Peyer's patch (tissue), 4 donors: ENCODE results near the gene SLC25A21. TPM values are rescaled to one million over a fixed set of nuclear protein-coding genes. Genes with fewer than 3 reads are reported as not detected.

Experiments
- DNase-seq, 3 donors: peaks; one replicate each; pipeline ENCODE4 v3.0.0-alpha.2; 2017 to 2019
- H3K27ac ChIP-seq, 4 donors: fragments of 200-600 bp; sonication (generic); one replicate each; pipeline ENCODE4 v1.5.1; 2016 to 2019
- H3K27me3 ChIP-seq, 2 donors: fragments of 200-600 bp; sonication (generic); one replicate each; pipeline ENCODE4 v1.5.1; 2019
- H3K36me3 ChIP-seq, 3 donors: fragments of 200-600 bp; sonication (generic); one replicate each; pipeline ENCODE4 v1.5.1; 2016 to 2019
- H3K4me1 ChIP-seq, 4 donors: fragments of 200-600 bp; sonication (generic); one replicate each; pipeline ENCODE4 v1.5.1; 2016 to 2019
- H3K4me3 ChIP-seq, 4 donors: fragments of 200-600 bp; sonication (generic); 1 replicate in 3 of 4; 2 replicates in 1 of 4; pipeline ENCODE4 v1.5.1; 2016 to 2019; ENCODE audit warnings: mild to moderate bottlenecking in 1 of 4
- H3K9me3 ChIP-seq, 4 donors: fragments of 200-600 bp; sonication (generic); one replicate each; pipeline ENCODE4 v1.5.1; 2016 to 2019; ENCODE audit warnings: mild to moderate bottlenecking in 1 of 4
- CTCF ChIP-seq, 6 experiments: fragments of 450-650 bp in 4 of 6; fragments of 200-600 bp in 2 of 6; sonication (generic) in 1 of 6; IDR thresholded peaks; one replicate each; pipeline ENCODE4 v1.5.1; 2017 to 2019; ENCODE audit warnings: antibody characterized with exemption in 6 of 6, mild to moderate bottlenecking in 3 of 6, moderate library complexity in 1 of 6
- POLR2A ChIP-seq, 2 donors: fragments of 450-650 bp; IDR thresholded peaks; one replicate each; pipeline ENCODE4 v1.5.1; 2017; ENCODE audit warnings: antibody characterized with exemption in 2 of 2, mild to moderate bottlenecking in 2 of 2, moderate library complexity in 2 of 2
- total RNA-seq, 4 donors: library from RNA; depleted of rRNA; stranded (reverse); fragments of >200 nt; gene quantifications; one replicate each; pipeline ENCODE4 v1.1.0, GENCODE V29; 2016

The SLC25A21 gene
- total RNA-seq, 4 donors from 2014 or later, result 0.70 to 1.6 TPM; not detected in 2

- peak overlapping the region in 2 of 4 donors; percentile 72 to 82 for H3K27ac ChIP-seq
- no peak for DNase-seq
- TF ChIP-seq CTCF (IDR thresholded peaks at IDR 0.05) (no peak), POLR2A (IDR thresholded peaks at IDR 0.05) (no peak)
Observed at GRCh38 chr14:37172936-37173614, 669 bp upstream of the SLC25A21 start.

GRCh38 chr14:37171678-37172023, 755 bp downstream of the SLC25A21 start:
- H3K27me3 ChIP-seq, result no peaks in the 10 kb centered on the region
- no peaks in the 10 kb centered on the region for H3K9me3 ChIP-seq
- peak overlapping the region in 2 of 4 donors; percentile 82 to 87 for H3K27ac ChIP-seq
- no peaks in the 10 kb centered on the region for H3K36me3 ChIP-seq
- peak overlapping the region; percentile 33 to 70 (median 54) for H3K4me3 ChIP-seq
- no peak for DNase-seq
- TF ChIP-seq POLR2A (IDR thresholded peaks at IDR 0.05), result no peak
- TF ChIP-seq CTCF (IDR thresholded peaks at IDR 0.05), result no peak
- peaks cover 0 to 8% (median 0%) of the 10 kb centered on the region in 4 donors for H3K4me1 ChIP-seq

More at GRCh38 chr14:37172936-37173614, 669 bp upstream of the SLC25A21 start:
- H3K36me3 ChIP-seq, result no peaks in the 10 kb centered on the region
- H3K9me3 ChIP-seq, result no peaks in the 10 kb centered on the region
- H3K4me3 ChIP-seq, result peak overlapping the region in 2 of 4 donors; percentile 65 to 70
- no peaks in the 10 kb centered on the region for H3K27me3 ChIP-seq
- H3K4me1 ChIP-seq, result peaks cover 0 to 8% (median 0%) of the 10 kb centered on the region in 4 donors

GRCh38 chr14:37170993-37171392, 1.4 kb downstream of the SLC25A21 start:
- no peak for DNase-seq
- peaks cover 0 to 8% (median 0%) of the 10 kb centered on the region in 4 donors for H3K4me1 ChIP-seq
- no peaks in the 10 kb centered on the region for H3K27me3 ChIP-seq
- TF ChIP-seq POLR2A (IDR thresholded peaks at IDR 0.05) (no peak), CTCF (IDR thresholded peaks at IDR 0.05) (no peak)
- H3K27ac ChIP-seq, result no peak overlapping the region
- H3K9me3 ChIP-seq, result no peaks in the 10 kb centered on the region
- no peaks in the 10 kb centered on the region for H3K36me3 ChIP-seq
- H3K4me3 ChIP-seq, result no peak overlapping the region

GRCh38 chr14:37170237-37170636, 2.2 kb downstream of the SLC25A21 start:
- Histone ChIP-seq H3K4me1 (peaks cover 0 to 8% (median 0%) of the 10 kb centered on the region in 4 donors), H3K9me3 (no peaks in the 10 kb centered on the region), H3K36me3 (no peaks in the 10 kb centered on the region), H3K27me3 (no peaks in the 10 kb centered on the region), H3K4me3 (no peak overlapping the region), H3K27ac (no peak overlapping the region)
- TF ChIP-seq POLR2A (IDR thresholded peaks at IDR 0.05) (no peak), CTCF (IDR thresholded peaks at IDR 0.05) (no peak)
- DNase-seq, result no peak

- DNase-seq, result peak in 1 of 3 donors; percentile 61
- no peaks in the 10 kb centered on the region for H3K9me3 ChIP-seq
Observed at GRCh38 chr14:37168721-37169120, 3.7 kb downstream of the SLC25A21 start.

More at GRCh38 chr14:37168721-37169120, 3.7 kb downstream of the SLC25A21 start:
- no peaks in the 10 kb centered on the region for H3K36me3 ChIP-seq
- H3K4me3 ChIP-seq, result no peak overlapping the region
- no peaks in the 10 kb centered on the region for H3K27me3 ChIP-seq
- no peak for TF ChIP-seq CTCF (IDR thresholded peaks at IDR 0.05)
- no peak for TF ChIP-seq POLR2A (IDR thresholded peaks at IDR 0.05)
- no peak overlapping the region for H3K27ac ChIP-seq
- peaks cover 0 to 8% (median 0%) of the 10 kb centered on the region in 4 donors for H3K4me1 ChIP-seq
